Activated effector memory CD4-positive, alpha-beta T cell treated with anti-CD3 and anti-CD28 coated beads, Interleukin-2, amount 50 U/mL, for 16 hours (primary cell): ENCODE results near the gene S100A14.

ENCODE experiments used
- DNase-seq: peaks from one replicate; pipeline ENCODE4 v3.0.0-alpha.2; 2020

S100A14 gene

DNA sequence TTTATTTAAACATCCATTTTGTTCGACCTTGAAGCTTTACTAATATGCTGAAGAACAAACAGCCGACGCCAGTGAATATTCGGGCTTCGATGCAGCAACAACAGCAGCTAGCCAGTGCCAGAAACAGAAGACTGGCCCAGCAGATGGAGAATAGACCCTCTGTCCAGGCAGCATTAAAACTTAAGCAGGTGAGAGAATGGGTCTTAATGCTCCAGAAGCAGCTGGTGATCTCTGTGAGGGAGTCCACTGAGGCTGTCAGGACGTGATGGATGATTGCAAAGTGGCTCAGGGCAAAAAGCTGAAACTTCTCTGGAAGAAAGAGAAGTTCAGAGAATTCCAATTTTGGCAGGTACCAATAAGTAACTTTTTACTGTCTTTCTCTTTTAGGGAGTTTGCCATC, 22.1 kb upstream of the S100A14 start:
- DNase-seq = peak; percentile 16

- DNase-seq = no peak
These were observed 20.2 kb upstream of the S100A14 start for GRCh38 chr1:153636312-153636711.

DNA sequence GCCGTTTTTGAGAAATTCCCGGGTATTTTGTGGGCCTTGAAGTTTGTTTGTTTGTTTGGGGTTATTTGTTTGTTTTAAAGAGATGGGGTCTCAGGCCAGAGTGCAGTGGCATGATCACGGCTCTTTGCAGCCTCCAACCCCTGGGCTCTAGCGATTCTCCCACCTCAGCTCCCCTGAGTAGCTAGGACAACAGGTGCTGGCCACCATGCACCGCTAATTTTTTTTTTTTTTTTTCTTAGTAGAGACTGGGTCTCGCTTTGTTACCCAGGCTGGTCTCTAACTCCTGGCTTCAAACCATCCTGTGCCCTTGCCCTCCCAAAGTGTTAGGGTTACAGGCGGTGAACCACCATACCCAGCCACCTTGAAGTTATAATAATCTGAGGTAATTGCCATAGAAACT, 19.7 kb upstream of the S100A14 start:
- DNase-seq = no peak

DNA sequence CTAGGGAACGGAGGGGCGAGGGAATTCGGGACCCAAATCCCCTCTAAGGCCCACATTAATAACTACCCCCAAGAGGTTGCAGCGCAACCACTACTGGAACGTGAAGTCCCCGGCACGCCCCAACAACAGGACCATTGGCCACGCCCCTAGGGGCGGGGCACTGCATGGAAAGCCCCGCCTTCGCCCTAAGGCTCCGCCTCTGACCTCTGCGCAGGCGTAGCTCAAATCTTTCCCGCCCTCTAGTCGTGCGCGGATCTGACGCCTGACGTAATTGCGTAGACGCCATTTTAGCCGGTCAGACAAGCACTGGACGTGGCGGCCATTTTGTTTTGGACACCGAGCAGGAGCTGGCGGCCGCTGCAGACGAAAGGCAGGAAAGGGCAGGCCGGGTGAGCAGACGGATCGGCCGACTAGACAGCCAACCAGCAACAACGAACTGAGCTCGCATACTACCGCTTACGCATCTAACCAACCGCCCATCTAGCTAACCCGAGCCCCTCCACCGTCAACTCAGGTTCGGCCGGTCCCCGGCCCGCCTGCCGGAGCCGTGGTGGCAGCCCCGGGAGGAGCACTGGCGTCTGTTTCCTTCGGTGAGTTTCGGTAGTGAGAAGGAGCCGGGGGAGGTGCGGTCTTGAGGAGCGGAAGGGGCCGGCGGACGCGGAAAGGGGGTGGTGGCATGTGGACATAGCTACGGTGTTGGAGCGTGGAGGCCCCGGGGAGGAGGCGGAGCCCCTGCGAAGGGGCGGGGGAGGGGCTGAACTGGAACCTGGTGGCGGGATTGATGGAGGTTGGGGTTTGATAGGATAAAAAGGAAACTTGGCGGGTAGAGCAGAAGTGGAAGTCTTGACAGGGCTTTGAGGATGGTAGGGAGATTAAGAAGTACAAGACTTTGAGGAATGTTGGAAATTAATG, 17.9 kb upstream of the S100A14 start, which contains the start of gene CHTOP:
Gene CHTOP (plus strand): TSS at position 313 of the 912 bp plus-strand sequence. CDS start 2,523 bp downstream, outside the sequence.
- DNase-seq = peak; percentile 99

DNA sequence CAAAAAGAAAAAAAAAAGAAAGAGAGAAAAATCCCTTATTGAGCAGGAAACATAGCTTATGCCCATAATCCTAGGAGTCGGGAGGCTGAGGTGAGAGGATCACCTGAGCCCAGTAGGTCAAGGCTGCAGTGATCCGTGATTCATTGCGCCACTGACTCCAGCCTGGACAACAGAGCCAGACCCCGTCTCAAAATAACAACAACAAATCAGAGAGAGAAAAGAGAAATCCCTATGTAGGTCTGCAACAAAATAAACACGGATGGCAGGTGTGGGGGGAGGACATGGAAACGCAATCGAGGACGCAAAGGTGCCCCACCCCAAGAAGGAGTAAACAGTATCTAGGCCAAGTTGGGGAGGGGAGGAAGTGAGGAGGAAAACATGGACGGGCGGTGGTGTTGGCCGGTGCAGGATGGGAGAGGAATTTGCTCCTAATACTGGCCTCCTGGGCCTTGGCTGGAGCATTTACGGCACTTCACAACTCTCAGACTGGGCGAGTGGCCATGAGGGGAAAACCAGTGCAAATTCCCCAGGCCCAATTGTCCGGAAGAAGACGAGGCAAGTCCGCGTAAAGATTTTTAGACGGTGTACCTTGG, 17.1 kb upstream of the S100A14 start:
- DNase-seq = no peak

DNA sequence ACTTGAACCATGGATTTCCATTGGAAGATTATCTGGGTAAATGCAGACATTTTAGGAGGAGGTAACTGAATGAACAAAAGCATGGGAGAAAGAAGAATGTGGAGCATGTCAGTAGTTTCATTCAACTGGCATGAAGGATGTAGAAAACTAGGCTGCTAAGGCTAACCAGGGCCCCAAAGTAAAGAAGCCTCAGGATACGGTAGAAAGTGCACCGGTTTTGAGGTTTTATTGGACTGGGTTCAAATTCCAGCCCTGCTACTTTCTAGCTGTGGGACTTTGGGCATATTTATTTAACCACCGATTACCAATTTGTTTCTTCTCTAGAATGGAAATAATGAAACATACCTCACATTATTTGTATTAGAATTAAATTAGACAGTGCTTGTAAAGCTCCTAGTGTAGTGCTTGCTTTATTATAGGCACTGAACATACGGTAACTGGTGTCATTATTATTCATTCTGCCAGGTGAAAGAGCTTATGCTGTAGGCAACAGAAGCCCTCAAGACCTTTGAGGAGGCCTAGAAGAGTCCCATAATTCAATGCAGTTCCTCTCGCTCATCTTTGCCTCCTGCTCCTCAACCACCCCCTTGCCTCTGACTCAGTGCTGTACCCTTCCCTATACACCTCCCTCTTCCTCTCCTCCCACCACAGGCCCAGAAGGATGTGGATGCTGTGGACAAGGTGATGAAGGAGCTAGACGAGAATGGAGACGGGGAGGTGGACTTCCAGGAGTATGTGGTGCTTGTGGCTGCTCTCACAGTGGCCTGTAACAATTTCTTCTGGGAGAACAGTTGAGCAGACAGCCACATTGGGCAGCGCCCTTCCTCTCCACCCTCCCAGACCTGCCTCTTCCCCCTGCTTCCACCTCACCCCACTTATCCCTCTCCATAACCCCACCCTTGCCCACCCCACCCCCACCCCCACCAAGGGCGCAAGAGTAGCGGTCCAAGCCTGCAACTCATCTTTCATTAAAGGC, 15.2 kb upstream of the S100A14 start:
- no peak for DNase-seq

DNA sequence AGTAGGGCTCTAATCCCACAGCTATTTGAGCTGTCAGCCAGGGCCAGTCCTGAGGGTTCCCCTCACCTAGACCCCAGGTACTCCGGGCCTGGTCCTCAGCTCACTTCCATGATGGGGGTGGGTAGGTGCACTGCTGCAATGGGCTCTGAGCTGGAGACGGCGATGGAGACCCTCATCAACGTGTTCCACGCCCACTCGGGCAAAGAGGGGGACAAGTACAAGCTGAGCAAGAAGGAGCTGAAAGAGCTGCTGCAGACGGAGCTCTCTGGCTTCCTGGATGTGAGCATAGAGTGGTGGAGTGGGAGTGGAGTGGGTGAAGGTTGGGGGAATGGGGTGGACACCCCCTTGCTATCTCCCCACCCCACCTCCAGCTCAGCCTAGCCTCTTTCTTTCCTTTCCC, 14.3 kb upstream of the S100A14 start:
- DNase-seq = no peak

DNA sequence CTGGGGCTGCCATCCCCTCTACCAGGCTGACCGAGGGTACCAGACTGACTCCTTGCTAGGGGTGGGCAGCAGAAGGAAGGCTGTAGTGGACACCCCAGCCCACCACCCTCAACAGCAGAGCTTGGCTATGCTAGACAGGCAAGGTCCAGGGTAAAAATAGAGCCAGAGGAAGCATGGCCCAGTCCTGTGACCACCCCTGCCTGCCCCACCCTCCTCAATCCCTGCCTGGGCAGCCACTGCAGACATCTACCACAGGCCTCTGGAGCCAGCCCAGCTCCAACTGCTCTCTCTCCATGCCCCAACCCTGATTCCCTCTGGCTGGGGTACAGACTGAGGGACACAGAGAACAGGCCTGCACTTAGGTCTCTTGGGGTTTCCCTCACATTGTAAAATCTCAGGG, 13.8 kb upstream of the S100A14 start:
- DNase-seq = no peak

DNA sequence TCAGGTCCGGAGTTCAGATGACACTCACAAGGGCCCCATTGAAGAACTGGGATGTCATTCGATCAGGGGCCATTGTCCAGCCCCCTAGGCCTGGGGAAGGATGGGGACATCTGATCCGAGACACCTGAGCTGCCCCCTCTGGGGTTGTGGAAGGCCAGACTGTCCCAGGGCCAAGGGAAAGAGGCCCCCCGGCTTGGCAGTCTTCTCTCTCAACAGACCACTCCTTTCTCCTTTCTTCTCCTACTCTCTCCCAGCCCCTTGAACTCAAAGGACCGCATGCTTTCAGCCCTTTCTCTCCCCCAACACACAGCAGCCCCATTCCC, 13.2 kb upstream of the S100A14 start:
- peak; percentile 44 for DNase-seq

- peak; percentile 60 for DNase-seq
These were observed 12.7 kb upstream of the S100A14 start for GRCh38 chr1:153628638-153629342.

DNA sequence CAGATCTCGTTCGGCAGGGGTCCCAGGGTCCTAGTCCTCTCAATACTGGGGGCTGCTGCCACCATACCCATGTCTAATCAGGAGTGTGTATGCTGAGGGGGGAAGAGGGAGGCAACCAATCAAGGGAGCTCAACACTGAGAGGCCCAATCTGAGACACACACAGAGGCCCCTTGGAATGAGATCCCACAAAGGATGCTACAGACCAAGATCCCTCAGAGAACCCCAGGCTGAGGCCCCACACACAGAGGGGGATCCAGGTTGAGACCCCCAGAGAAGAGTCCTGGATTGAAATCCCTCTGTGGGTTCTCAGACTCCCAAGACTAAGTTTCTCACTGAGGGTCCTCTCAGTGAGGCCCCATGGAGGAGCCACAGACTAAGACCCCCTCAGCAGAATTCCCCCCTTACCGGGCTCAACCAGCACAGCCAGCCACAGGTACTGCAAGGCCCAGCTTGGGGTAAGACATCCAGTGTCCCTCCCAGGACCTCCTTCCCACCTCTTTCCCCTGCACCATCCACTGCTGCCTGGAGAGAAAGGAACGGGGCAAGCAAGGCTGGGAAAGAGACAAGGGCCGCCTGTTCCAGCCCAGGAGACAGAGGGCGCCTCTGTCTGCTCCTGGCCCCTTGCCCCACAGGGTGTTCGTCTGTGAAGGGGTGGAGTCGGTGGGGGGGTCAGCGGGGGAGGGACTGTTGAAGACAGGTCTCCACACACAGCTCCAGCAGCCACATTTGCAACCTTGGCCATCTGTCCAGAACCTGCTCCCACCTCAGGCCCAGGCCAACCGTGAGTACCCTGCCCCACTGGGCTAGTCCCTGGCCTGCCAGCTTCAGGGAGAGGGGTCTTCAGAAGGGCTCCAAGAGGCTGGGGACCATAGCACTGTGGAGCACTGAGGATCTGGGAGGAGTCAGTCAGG, 11.8 kb upstream of the S100A14 start, which contains the start of gene S100A1:
Gene S100A1 (plus strand): TSS at position 720 of the 912 bp plus-strand sequence. CDS start 2,088 bp downstream, outside the sequence.
- DNase-seq = peak; percentile 52

DNA sequence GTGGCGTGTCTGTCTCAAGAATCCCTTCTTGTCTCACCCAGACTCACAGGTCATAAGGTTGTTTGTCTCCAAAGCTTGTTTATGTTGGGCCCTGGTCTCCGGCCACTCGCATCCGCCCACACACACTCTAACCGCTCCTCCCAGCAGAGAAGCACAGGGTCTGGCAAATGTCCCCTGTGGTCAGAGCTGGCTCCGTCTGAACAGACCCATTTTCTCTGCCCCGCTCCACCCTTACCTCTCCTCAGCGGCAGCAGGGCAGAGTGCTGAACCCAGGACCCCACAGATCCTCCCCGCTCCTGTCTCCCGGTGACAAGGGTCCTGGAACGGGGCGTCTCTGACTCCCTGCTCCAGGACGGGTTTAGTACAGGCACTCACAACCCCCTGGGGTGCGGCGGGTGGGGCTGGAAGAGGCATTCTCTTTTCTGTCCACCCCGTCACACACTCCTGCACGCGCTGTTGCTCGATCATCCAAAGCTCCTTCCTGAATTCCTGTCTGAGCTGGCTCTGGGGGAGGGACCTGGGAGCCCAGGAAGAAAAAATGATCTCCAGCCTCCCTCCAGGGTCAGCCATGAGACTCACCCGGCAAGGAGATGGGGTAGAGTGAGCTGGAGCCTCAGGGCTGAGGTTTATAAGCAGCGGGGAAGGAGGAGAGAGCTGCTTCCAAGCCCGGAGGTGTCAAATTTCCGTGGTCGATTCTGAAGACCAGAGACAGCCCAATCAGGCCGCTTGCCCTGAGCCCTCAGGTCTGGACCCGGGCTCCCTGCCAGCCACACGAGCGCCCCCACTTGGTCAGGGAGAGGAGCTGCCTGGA, 11.0 kb upstream of the S100A14 start, which contains the start of gene S100A13:
Gene S100A13 (minus strand): TSS at position 602 of the 811 bp plus-strand sequence. CDS start 1,033 bp downstream, outside the sequence.
- DNase-seq = peak; percentile 60

DNA sequence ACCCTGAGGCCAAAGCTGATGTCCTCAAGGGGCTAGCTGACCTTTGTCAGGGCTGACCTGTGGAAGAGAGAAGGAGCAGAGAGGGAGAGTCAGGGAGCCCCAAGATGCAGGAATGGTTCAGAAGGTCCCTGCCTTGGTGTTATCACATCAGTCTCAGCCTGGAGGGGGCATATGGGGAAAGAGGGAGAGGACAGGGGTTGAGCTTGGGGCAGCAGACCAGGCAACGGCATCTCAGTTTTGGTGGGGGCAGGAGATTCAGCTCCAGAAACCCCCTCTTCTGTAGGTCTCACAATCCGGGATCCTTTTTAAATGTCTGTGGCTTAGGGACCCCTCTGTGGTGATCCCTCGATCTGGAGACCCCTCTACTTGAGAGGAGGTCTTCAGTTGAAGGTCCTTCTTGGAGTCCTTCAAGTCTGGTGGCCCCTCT, 10.4 kb upstream of the S100A14 start:
- DNase-seq = peak; percentile 33

GRCh38 chr1:153624965-153625611, 9.0 kb upstream of the S100A14 start:
- peak; percentile 33 for DNase-seq

DNA sequence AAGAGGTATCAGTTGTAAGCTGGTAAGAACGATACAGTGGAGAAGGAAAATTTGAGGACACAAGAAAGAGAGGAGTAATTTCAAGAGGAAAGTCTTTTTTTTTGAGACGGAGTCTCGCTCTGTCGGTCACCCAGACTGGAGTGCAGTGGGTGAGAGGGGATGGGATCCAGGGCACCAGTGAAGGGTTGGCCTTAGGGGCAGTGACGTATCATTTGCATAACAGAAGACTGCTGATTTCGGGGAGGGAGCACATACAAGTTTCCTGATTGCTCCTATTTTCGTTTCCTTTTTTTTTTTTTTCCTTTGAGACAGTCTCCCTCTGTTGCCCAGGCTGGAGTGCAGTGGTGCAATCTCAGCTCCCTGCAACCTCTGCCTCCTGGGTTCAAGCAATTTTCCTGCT, 7.0 kb upstream of the S100A14 start:
- DNase-seq = no peak

- DNase-seq = peak; percentile 9
These were observed 3.0 kb upstream of the S100A14 start for GRCh38 chr1:153619171-153619570.

DNA sequence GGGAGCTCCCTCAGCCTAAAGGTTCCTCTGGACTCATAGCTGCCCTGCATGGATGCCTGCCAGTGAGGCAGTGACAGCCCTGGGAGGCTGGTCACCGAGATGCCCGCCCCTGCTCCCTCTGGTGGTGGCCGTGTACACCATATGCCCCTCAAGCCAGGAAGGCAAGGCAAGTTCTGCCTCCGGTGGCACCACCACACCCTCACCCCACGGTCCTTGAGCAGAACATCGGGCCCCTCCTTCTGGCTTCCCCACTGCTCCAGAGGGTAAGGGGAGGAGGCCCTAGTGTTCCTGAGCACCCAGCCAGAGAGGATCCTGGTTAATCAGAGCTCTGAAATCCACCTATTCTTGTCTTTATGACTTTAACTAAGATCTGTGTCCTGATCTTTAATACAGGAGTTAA, 1.5 kb upstream of the S100A14 start:
- DNase-seq = no peak

GRCh38 chr1:153616917-153617311, 789 bp upstream of the S100A14 start:
- DNase-seq = no peak

DNA sequence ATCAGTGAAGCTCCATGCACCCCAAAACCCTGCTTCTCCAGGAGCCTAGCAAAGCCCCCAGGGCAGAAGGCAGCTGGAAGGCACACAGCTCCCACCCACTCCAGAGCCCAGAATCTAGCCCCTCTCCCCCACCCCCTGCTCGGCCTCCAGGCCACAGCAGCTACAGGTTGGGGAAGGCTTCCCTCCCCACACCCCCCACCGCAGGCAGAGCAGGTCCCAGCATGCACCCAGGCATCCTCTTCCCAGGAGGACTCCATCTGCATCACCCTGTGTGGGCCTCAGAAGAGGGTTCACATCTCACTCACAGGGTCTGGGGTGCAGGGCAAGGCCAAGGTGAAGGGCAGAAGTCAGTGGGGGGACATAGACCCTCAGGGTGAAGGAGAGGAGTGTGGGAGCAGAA, 719 bp downstream of the S100A14 start:
- no peak for DNase-seq

- no peak for DNase-seq
These were observed 1.2 kb downstream of the S100A14 start for GRCh38 chr1:153614906-153615305.
